GM11168 (cell line): ENCODE results near the gene NOTCH4.

ENCODE experiments used
- in situ Hi-C: fragments of 300-500 bp; cut with MboI; formaldehyde crosslinking; loops from one replicate; pipeline ENCODE4 v1.12.0; 2022; ENCODE audit warnings: low sequenced_read_pairs; ENCODE audit not compliant: unreplicated experiment

The NOTCH4 gene

GRCh38 chr6:32184084-32184640, 39.7 kb downstream of the NOTCH4 start, which contains the start of gene AGER:
TSS of gene AGER (minus strand) at chr6:32184253. CDS start at chr6:32184222, 31 bp downstream.
- in situ Hi-C loops, result no loop called here

GRCh38 chr6:32183483-32184083, 40.3 kb downstream of the NOTCH4 start:
- in situ Hi-C loops, result no loop called here

GRCh38 chr6:32183030-32183429, 40.8 kb downstream of the NOTCH4 start:
- in situ Hi-C loops, result no loop called here

GRCh38 chr6:32182555-32182981, 41.3 kb downstream of the NOTCH4 start:
- in situ Hi-C loops, result no loop called here

- in situ Hi-C loops, result no loop called here
Measured at GRCh38 chr6:32181915-32182529, 41.8 kb downstream of the NOTCH4 start.

GRCh38 chr6:32181148-32181702, 42.6 kb downstream of the NOTCH4 start:
- in situ Hi-C loops, result no loop called here

- in situ Hi-C loops, result no loop called here
Measured at GRCh38 chr6:32179766-32180405, 44.0 kb downstream of the NOTCH4 start.

- in situ Hi-C loops, result no loop called here
Measured at GRCh38 chr6:32178547-32179440, 45.1 kb downstream of the NOTCH4 start.

GRCh38 chr6:32177788-32178546, 45.9 kb downstream of the NOTCH4 start, which contains the start of gene RNF5:
TSS of gene RNF5 (plus strand) at chr6:32178405. CDS start at chr6:32178512, 107 bp downstream.
- in situ Hi-C loops, result no loop called here

GRCh38 chr6:32177183-32177787, 46.6 kb downstream of the NOTCH4 start:
- in situ Hi-C loops, result no loop called here

GRCh38 chr6:32176476-32177182, 47.2 kb downstream of the NOTCH4 start:
- in situ Hi-C loops, result no loop called here

- in situ Hi-C loops, result no loop called here
Measured at GRCh38 chr6:32175711-32176475, 48.0 kb downstream of the NOTCH4 start, which contains the start of gene AGPAT1. TSS of gene AGPAT1 (minus strand) at chr6:32176084. CDS start at chr6:32171496, 4,588 bp downstream.

- in situ Hi-C loops, result no loop called here
Measured at GRCh38 chr6:32175322-32175710, 48.6 kb downstream of the NOTCH4 start.

- in situ Hi-C loops, result no loop called here
Measured at GRCh38 chr6:32174416-32174815, 49.5 kb downstream of the NOTCH4 start.

GRCh38 chr6:32173051-32173727, 50.7 kb downstream of the NOTCH4 start:
- in situ Hi-C loops, result no loop called here

- in situ Hi-C loops, result no loop called here
Measured at GRCh38 chr6:32171234-32171633, 52.6 kb downstream of the NOTCH4 start.

- in situ Hi-C loops, result no loop called here
Measured at GRCh38 chr6:32170294-32170693, 53.6 kb downstream of the NOTCH4 start.
